Measurements from ENCODE around the gene ADAMTS2. TPM values are rescaled to one million over a fixed set of nuclear protein-coding genes. Genes with fewer than 3 reads are reported as not detected.

ADAMTS2 gene
- total and polyA plus RNA-seq, 2 of the 4 experiments (the other 2 are of a cell fraction), result 19.0 to 58.8 TPM

DNA sequence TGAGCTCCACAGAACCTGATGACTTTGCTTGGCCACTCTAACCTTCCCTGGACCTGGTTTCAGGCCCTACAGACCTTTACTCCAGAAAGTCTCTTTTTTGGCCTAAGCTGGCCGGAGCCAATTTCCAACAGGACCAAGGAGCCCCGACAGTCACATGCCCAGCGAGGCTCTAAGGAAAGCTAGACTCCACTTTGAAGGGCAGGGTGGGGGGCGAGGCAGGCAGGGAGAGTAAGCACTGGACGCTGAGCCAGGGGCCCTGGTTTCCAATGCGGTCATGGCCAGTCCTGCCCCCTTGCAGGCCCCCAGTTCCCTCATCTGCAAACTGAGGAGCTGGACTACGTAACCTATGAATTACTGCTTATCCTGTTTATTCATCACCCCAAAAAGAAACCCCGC, 65.2 kb downstream of the ADAMTS2 start:
- no peak overlapping the region for H3K9ac ChIP-seq (ENCODE audit: low read depth, low read length)

More for the DNA sequence above, 65.2 kb downstream of the ADAMTS2 start:
- dilution Hi-C loops (cut with HindIII; ENCODE audit: low sequenced_read_pairs, unreplicated experiment), result no loop called here
- Histone ChIP-seq H2BK15ac (ENCODE audit: low read depth, low read length) (no peak overlapping the region), H2AFZ (replicated peaks; ENCODE audit: low read length, poor library complexity) (no peak overlapping the region), H3K14ac (replicated peaks; ENCODE audit: low read depth, low read length) (no peak overlapping the region), H3K27ac (ENCODE audit: insufficient read depth, low read length) (no peak overlapping the region), H3K4me3 (ENCODE audit: insufficient read depth, low read depth, low read length) (no peak overlapping the region), H3K4me1 (ENCODE audit: control insufficient read depth, insufficient read depth, low read length) (peaks cover 28% of the 10 kb centered on the region), H3K56ac (ENCODE audit: extremely low read depth, insufficient read depth, low read length) (no peak overlapping the region), H3K27me3 (ENCODE audit: control insufficient read depth, insufficient read depth, low read length) (no peaks in the 10 kb centered on the region), H4K20me1 (ENCODE audit: insufficient read depth, low read length) (no peaks in the 10 kb centered on the region; the same call in 1 of the 2 replicates), H4K5ac (ENCODE audit: low read depth, low read length) (no peak overlapping the region), H3K18ac (ENCODE audit: low read depth, low read length) (no peak overlapping the region), H3K9me3 (ENCODE audit: control insufficient read depth, insufficient read depth, low read length) (no peaks in the 10 kb centered on the region), H2AK9ac (replicated peaks; ENCODE audit: low read depth, low read length, poor library complexity) (no peak overlapping the region), H3K4ac (ENCODE audit: low read depth, low read length) (no peak overlapping the region), H4K8ac (ENCODE audit: low read depth in 2 of 2, low read length in 2 of 2) (no peak overlapping the region), H2BK20ac (ENCODE audit: low read depth, low read length) (no peak overlapping the region), H3K9me1 (ENCODE audit: insufficient read depth, low read length) (peaks cover 26% of the 10 kb centered on the region), H2BK5ac (ENCODE audit: low read depth, low read length, poor library complexity, severe bottlenecking) (no peak overlapping the region), H2BK120ac (ENCODE audit: low read depth, low read length) (no peak overlapping the region), H3K23ac (ENCODE audit: low read depth, low read length) (no peak overlapping the region), H3K36me3 (ENCODE audit: control insufficient read depth, insufficient read depth, low read length) (no peaks in the 10 kb centered on the region), H2AK5ac (ENCODE audit: low read depth, low read length) (no peak overlapping the region), H3K79me1 (ENCODE audit: low read depth in 1 of 2, low read length in 2 of 2) (peaks cover 22 to 55% of the 10 kb centered on the region in 2 experiments), H4K91ac (ENCODE audit: insufficient read depth, low read depth, low read length) (no peak overlapping the region; the same call in 1 of the 2 replicates), H3K4me2 (ENCODE audit: low read depth, low read length) (no peak overlapping the region)
- WGBS, 2 experiments (ENCODE audit: extremely low coverage in 2 of 2, insufficient read length in 1 of 2), result 100% methylated on average over 2 of the region's 8 CpGs; no CpG with 5 or more reads in 1 of the 2 experiments
- ChIA-PET CTCF (no interaction called here), POLR2A (ENCODE audit: unreplicated experiment) (no interaction called here)
- DNase-seq (no peak), ATAC-seq (ENCODE audit: low read depth) (no peak)
- intact Hi-C loops (cut with micrococcal nuclease), result no loop called here
- TF ChIP-seq, protein P1, sequence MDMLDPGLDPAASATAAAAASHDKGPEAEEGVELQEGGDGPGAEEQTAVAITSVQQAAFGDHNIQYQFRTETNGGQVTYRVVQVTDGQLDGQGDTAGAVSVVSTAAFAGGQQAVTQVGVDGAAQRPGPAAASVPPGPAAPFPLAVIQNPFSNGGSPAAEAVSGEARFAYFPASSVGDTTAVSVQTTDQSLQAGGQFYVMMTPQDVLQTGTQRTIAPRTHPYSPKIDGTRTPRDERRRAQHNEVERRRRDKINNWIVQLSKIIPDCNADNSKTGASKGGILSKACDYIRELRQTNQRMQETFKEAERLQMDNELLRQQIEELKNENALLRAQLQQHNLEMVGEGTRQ (IDR thresholded peaks at IDR 0.05; ENCODE audit: low read depth, low read length), result no peak
- no peak for TF ChIP-seq POLR2A (IDR thresholded peaks at IDR 0.05; ENCODE audit: low read depth, low read length)
- TF ChIP-seq SMC3 (IDR thresholded peaks at IDR 0.05; ENCODE audit: low read depth, low read length), result no peak
- no TSS peak for BruUV-seq (replicated peaks)
- in situ Hi-C loops (cut with MboI; ENCODE audit: low sequenced_read_pairs), result no loop called here
